Coronary artery (tissue), 2 donors: ENCODE measurements around the gene FBH1.

Experiments used
- DNase-seq: peaks from one replicate; pipeline ENCODE4 v3.0.0-alpha.2; 2017; ENCODE audit warnings: low spot score
- H3K27ac ChIP-seq, 2 donors: fragments of 200-600 bp; sonication (generic); one replicate each; pipeline ENCODE4 v1.5.1; 2016 to 2019
- H3K4me3 ChIP-seq: fragments of 200-600 bp; sonication (generic); 2 replicates; pipeline ENCODE4 v1.5.1; 2016; ENCODE audit warnings: mild to moderate bottlenecking, moderate library complexity
- TF ChIP-seq, protein P1 (sequence below): fragments of 200-600 bp; sonication (generic); IDR thresholded peaks from one replicate; pipeline ENCODE4 v1.5.1; 2019; ENCODE audit warnings: antibody characterized with exemption

Gene FBH1

DNA sequence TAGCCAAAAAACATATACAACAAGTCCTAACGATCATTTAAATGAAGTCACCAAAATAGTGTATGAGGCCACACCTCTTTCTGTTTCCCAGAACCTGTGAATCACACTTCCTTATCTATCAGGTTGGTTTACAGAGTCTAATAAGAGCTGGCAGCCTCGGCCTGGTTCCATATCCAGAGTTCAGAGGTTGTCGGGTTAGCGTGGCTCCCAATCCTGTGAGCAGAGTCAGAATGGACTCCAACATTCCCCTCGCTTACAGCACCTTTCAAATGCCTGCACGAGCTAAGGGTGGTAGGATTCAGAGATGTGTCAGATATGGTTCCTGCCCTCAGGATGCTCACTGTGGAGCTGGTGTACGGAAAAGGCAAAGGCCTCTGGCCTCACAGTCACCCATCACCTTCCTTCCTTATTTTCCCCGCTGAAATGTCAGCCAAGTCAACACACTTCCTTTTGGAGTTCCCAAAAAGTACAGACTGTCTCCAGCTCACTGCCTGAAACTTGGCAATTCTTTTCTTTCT lies 81.3 kb downstream of the FBH1 start:
- TF ChIP-seq, protein P1, sequence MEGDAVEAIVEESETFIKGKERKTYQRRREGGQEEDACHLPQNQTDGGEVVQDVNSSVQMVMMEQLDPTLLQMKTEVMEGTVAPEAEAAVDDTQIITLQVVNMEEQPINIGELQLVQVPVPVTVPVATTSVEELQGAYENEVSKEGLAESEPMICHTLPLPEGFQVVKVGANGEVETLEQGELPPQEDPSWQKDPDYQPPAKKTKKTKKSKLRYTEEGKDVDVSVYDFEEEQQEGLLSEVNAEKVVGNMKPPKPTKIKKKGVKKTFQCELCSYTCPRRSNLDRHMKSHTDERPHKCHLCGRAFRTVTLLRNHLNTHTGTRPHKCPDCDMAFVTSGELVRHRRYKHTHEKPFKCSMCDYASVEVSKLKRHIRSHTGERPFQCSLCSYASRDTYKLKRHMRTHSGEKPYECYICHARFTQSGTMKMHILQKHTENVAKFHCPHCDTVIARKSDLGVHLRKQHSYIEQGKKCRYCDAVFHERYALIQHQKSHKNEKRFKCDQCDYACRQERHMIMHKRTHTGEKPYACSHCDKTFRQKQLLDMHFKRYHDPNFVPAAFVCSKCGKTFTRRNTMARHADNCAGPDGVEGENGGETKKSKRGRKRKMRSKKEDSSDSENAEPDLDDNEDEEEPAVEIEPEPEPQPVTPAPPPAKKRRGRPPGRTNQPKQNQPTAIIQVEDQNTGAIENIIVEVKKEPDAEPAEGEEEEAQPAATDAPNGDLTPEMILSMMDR, result no peak
- Histone ChIP-seq H3K27ac (peak overlapping the region; percentile 40 to 53), H3K4me3 (no peak overlapping the region)
- no peak for DNase-seq

DNA sequence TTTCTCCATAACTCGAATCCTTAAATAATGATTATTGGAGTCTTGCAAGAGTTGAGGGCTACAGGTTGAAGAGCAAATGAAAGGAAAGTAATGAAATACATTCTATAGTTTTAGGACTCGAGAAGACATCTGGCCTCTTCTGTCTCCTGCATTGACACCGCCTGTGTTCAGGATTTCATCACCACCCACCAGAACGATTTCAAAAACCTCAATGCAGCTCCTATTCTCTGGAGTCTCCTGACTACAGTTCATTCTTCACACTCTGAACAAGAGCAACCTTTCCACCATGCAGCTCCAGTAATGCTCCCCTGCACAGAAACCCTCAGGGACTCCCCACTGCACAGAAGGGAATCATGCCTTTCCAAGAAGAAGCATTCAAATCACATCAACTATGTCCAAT lies 81.8 kb downstream of the FBH1 start:
- TF ChIP-seq, protein P1, result no peak
- Histone ChIP-seq H3K27ac (peak overlapping the region; percentile 40 to 53), H3K4me3 (no peak overlapping the region)
- DNase-seq, result no peak

DNA sequence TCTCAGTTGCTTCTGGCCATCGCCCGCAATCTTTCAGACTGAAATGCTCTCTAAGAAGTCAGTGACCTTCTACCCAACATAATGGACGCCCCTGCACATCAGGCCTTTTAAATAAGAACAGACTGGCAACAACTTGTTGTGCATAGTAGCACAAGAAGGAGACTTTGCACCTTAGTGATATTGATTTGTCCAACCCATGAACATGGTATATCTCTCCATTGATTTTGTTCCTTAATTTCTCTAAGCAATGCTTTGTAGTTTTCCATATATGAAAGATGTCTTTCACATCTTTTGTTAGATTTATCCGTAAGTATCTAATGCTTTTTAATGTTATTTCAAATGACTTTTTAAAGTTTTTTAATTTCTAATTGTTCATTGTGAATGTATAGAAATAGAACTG lies 83.0 kb downstream of the FBH1 start:
- DNase-seq, result no peak
- no peak overlapping the region for H3K27ac ChIP-seq
- TF ChIP-seq, protein P1, result no peak
- H3K4me3 ChIP-seq, result no peak overlapping the region

DNA sequence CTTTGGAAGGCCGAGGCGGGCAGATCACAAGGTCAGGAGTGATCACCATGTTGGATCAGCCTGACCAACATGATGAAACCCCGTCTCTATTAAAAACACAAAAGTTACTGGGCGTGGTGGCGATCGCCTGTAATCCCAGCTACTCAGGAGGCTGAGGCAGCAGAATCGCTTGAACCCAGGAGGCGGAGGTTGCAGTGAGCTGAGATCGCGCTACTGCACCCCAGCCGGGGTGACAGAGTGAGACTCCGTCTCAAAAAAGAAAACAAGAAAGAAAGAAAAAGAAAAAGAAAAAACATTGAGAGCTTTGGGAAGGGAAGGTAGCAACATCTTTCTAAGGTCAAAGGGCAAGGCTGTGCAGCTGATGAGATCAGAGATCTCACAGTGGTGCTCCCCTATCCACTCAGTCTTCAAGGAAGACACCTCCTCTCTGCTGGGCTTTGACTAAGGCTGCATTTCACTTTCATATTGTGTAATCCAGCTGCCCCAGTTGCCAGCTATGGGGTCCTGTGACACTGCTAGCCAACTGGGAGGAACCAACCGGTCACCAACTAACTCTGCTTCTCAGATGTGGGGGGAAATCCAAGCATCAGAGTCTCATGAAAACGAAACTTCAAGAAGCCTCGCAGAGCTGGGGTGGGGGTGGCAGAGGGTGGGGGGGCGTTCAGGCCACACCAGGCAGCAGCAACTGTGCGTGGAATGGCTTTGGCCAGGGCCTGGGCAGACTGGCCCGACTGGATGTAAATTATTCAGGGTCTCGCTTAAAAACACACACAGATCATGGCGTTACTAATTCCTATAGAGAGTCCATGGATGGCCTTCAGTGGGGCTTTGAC lies 85.8 kb downstream of the FBH1 start:
- TF ChIP-seq, protein P1, result no peak
- Histone ChIP-seq H3K27ac (peak overlapping the region; percentile 93 to 96), H3K4me3 (peak overlapping the region; percentile 94)
- DNase-seq, result no peak

DNA sequence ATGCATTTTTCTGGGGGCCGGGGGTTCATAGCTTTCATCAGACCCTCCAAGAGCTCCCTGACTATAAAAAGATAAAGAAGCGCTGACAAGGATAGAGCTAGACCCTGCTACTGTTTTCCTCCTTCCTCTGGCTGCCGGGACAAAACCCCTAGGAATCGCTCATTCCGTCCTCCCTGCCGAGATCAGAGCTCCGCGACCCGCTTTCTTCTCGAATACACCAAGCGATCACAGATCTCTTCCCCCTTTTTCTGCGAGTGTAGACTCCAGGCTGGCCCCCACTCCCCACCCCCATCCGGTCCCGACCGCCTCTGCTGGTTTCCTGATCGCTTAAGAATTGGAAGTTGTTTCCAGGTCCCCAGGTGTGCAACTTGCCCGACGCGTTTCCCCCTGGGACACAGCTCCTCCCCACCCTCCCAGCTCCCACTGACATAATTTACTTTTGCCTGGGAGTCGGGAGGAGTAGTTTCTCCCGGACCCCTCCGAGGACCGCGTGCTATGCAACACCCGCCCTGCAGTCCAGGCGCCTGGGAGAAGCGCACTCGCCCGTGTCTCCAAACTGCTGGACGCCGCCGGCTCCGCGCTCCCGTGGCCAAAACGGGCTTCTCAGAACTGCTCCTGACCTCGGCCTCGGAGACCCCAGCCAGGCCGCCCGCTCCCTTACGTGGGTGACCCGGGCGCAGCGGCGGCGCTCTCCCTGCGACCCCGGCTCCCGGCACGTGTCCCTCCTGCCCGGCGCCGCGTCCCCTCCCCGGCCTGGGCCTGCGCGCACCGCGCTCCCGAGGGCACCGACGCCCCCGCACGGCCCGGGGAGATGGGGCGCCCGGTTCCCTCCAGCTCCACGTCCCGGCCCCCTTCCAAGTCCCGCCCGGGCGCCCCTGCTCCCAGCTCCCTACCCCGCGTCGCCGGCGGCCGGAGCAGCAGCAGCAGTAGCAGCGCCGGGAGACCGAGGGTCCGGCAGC lies 86.7 kb downstream of the FBH1 start:
- Histone ChIP-seq H3K4me3 (peak overlapping the region; percentile 94), H3K27ac (peak overlapping the region; percentile 93 to 96)
- DNase-seq, result no peak
- TF ChIP-seq, protein P1, result no peak

DNA sequence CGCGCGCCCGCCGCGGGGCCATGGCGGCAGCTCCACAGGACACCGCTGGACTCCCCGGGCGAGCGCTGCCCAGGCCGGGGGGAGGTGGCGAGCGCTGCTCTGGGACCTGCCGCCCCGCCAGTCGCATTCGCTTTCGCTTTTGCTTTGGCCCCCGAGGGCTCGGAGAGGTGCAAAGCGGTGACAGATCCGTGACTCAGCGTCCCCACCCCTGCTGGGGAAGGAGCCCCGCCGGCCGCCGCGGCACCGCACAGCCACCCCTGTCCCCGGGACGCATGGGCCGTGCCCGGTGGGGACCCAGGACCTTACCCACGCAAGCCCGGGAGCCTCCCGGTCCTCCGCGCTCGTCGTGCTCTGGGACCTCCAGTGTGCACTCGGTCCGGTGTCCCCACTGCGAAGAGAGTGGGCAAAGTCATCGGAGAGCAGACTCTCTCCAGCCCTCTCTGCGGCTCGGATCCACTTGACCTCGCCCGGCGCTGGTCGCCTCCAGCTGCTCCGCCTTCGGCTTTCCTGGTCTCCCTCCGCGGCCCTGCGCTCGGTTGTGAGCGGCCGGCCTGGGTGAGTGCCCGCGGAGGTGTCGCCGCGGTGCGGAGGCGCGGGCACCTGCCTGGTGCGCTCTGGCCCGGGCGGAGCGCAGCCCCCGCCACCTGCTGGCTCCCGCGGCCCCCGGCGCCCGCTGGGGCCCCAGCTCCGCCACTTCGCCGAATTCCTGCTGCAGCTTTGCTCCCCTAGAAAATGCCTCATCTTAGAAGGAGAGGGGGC lies 87.6 kb downstream of the FBH1 start, which contains the start of gene IL15RA:
IL15RA (minus strand) TSS at position 73 of the 759 bp plus-strand sequence; CDS start at position 22, 51 bp downstream.
- Histone ChIP-seq H3K4me3 (peak within 1 kb of the TSS; percentile 94), H3K27ac (peak within 1 kb of the TSS; percentile 93 to 96)
- DNase-seq, result peak; percentile 85
- TF ChIP-seq, protein P1, result no peak
